ENCODE results near the gene TMEM132C.

TMEM132C gene

GRCh38 chr12:128626808-128627320 lies 359.9 kb downstream of the TMEM132C start:
- no peak for TF ChIP-seq CTCF (IDR thresholded peaks at IDR 0.05)
- no peak for TF ChIP-seq ZFX (IDR thresholded peaks at IDR 0.05; ENCODE audit: borderline replicate concordance)

DNA sequence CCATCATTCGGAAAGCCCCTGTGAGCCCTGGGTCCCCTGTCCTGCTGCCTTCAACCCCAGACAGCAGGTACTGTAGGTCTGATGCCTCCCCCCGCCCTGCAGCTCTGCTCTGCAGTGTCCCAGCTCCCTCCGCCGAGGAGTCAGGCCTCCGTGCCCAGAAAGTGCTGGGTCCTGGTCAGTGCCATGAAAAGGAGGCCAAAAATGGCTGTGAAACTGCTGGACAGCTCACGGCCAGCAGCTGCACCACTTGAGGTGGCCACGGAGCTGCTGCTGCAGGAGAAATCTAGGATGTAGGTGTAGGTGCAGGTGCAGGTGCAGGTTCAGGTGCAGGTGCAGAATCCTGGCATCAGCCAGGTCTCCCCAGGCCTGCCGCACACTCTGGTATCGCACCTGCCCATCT lies 360.7 kb downstream of the TMEM132C start:
- TF ChIP-seq ZFX (IDR thresholded peaks at IDR 0.05; ENCODE audit: borderline replicate concordance) = no peak
- TF ChIP-seq CTCF (IDR thresholded peaks at IDR 0.05) = no peak
- no peak overlapping the region for H3K27ac ChIP-seq

More at GRCh38 chr12:128626808-128627320, 359.9 kb downstream of the TMEM132C start:
- no peak overlapping the region for H3K27ac ChIP-seq

GRCh38 chr12:128629979-128630378 lies 363.0 kb downstream of the TMEM132C start:
- no peak overlapping the region for H3K27ac ChIP-seq
- TF ChIP-seq ZFX (IDR thresholded peaks at IDR 0.05; ENCODE audit: borderline replicate concordance) = no peak

- no peak overlapping the region for H3K27ac ChIP-seq
- no peak for TF ChIP-seq CTCF (IDR thresholded peaks at IDR 0.05)
- no peak for TF ChIP-seq ZFX (IDR thresholded peaks at IDR 0.05; ENCODE audit: borderline replicate concordance)
These were observed 371.0 kb downstream of the TMEM132C start for GRCh38 chr12:128637642-128638606.

GRCh38 chr12:128639089-128639488 lies 372.1 kb downstream of the TMEM132C start:
- H3K27ac ChIP-seq = no peak overlapping the region
- no peak for TF ChIP-seq ZFX (IDR thresholded peaks at IDR 0.05; ENCODE audit: borderline replicate concordance)
- TF ChIP-seq CTCF (IDR thresholded peaks at IDR 0.05) = no peak

DNA sequence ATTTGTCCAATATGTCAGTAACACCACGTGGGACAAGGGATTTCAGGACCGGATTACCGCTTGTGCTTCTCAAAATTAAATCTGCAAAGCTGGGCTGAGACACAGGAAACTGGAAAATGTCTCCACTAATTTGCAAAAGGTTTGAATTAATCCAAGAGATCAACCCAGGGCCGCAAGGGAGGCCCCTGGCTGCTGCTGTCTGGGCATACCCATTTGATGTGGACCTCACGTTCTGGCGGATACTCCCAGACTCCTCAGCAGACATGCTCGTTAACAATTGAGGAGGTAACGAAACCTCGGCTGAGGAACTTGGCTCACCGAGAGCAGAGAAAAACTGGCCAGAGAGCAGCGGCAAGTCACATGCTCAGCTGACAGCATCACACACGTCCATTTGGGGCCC lies 376.2 kb downstream of the TMEM132C start:
- no peak overlapping the region for H3K27ac ChIP-seq
- no peak for TF ChIP-seq ZFX (IDR thresholded peaks at IDR 0.05; ENCODE audit: borderline replicate concordance)
- TF ChIP-seq CTCF (IDR thresholded peaks at IDR 0.05) = no peak

DNA sequence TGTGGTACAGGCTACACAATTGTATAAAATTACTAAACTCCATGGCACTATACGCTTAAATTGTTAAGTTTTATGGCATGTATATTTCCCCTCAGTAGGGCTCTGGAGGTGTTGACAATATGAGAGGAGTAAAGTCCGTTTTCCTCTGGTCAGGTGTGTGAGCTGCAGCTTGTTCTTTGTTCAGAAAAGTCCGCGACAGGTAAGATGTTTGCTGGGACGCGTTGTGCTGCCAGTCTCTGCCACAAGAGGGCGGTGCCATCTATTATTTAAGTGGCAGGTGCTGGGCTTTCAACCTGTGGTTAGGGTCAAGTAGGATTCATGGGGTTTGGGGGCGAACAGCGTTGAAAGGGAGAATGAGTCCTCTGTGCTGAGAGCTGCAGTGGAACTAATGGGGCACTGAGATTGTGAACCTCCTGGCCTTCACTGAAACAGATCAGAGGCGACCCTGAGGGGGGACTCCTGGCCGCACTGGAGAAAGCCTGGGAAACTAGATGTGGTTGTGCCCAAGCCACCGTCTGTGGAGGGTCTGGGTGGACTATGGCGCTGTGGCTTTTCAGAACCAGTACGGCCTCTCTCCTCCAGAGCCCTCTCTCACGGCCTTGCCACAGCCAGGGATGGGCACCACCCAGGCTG lies 377.8 kb downstream of the TMEM132C start:
- no peak overlapping the region for H3K27ac ChIP-seq
- TF ChIP-seq ZFX (IDR thresholded peaks at IDR 0.05; ENCODE audit: borderline replicate concordance) = no peak
- TF ChIP-seq CTCF (IDR thresholded peaks at IDR 0.05) = peak; percentile 97
